ENCODE measurements around the gene PAQR4. TPM values are rescaled to one million over a fixed set of nuclear protein-coding genes. Genes with fewer than 3 reads are reported as not detected.
"Not testable (repeated sequence)": the region's sequence is repeated elsewhere in the genome, so short reads cannot be mapped to it uniquely, and the experiment has no call there.

The PAQR4 gene
- total RNA-seq, 1 donor from 2014 or later = 9.2 TPM

GRCh38 chr16:2930236-2930635 is 38.9 kb upstream of the PAQR4 start:
- Histone ChIP-seq H3K4me3 (no peak overlapping the region), H3K4me1 (peaks cover 0 to 4% of the 10 kb centered on the region in 2 donors), H3K27me3 (no peaks in the 10 kb centered on the region), H3K9me3 (no peaks in the 10 kb centered on the region), H3K36me3 (peaks cover 38 to 41% of the 10 kb centered on the region in 2 donors), H3K27ac (no peak overlapping the region)
- intact Hi-C loops (cut with DNase I) = no loop called here
- DNase-seq (ENCODE audit: low spot score in 2 of 2) = no peak
- no peak for TF ChIP-seq CTCF (IDR thresholded peaks at IDR 0.05)

- H3K4me1 ChIP-seq; DNase-seq (ENCODE audit: low spot score in 2 of 2); intact Hi-C loops (cut with DNase I); H3K9me3 ChIP-seq; H3K27me3 ChIP-seq; H3K27ac ChIP-seq; H3K4me3 ChIP-seq: not testable (repeated sequence)
- H3K36me3 ChIP-seq = peaks cover 45 to 53% of the 10 kb centered on the region in 2 donors
Measured at GRCh38 chr16:2931231-2931914, 37.8 kb upstream of the PAQR4 start.

- TF ChIP-seq CTCF (IDR thresholded peaks at IDR 0.05) = no peak
- H3K27me3 ChIP-seq = no peaks in the 10 kb centered on the region
- H3K4me1 ChIP-seq = no peaks in the 10 kb centered on the region
- H3K9me3 ChIP-seq = no peaks in the 10 kb centered on the region
- DNase-seq (ENCODE audit: low spot score in 2 of 2) = no peak
- H3K27ac ChIP-seq = no peak overlapping the region
- intact Hi-C loops (cut with DNase I) = no loop called here
- H3K4me3 ChIP-seq = no peak overlapping the region
- H3K36me3 ChIP-seq = peaks cover 62 to 70% of the 10 kb centered on the region in 2 donors
Measured at GRCh38 chr16:2933136-2933535, 36.0 kb upstream of the PAQR4 start.

GRCh38 chr16:2933701-2934100 is 35.4 kb upstream of the PAQR4 start:
- peaks cover 66 to 76% of the 10 kb centered on the region in 2 donors for H3K36me3 ChIP-seq
- TF ChIP-seq CTCF (IDR thresholded peaks at IDR 0.05) = no peak
- H3K4me1 ChIP-seq = no peaks in the 10 kb centered on the region
- H3K27ac ChIP-seq = no peak overlapping the region
- no peaks in the 10 kb centered on the region for H3K27me3 ChIP-seq
- no peaks in the 10 kb centered on the region for H3K9me3 ChIP-seq
- intact Hi-C loops (cut with DNase I) = no loop called here
- no peak for DNase-seq (ENCODE audit: low spot score in 2 of 2)
- H3K4me3 ChIP-seq = no peak overlapping the region

- H3K36me3 ChIP-seq = peaks cover 73 to 84% of the 10 kb centered on the region in 2 donors
- DNase-seq (ENCODE audit: low spot score in 2 of 2) = no peak
- no peak for TF ChIP-seq CTCF (IDR thresholded peaks at IDR 0.05)
- H3K9me3 ChIP-seq = no peaks in the 10 kb centered on the region
- H3K4me1 ChIP-seq = no peaks in the 10 kb centered on the region
- no peak overlapping the region for H3K4me3 ChIP-seq
- no peak overlapping the region for H3K27ac ChIP-seq
- intact Hi-C loops (cut with DNase I) = no loop called here
- H3K27me3 ChIP-seq = no peaks in the 10 kb centered on the region
Measured at GRCh38 chr16:2934450-2934849, 34.7 kb upstream of the PAQR4 start.

GRCh38 chr16:2936436-2937011 is 32.6 kb upstream of the PAQR4 start:
- H3K9me3 ChIP-seq = no peaks in the 10 kb centered on the region
- peaks cover 75 to 88% of the 10 kb centered on the region in 2 donors for H3K36me3 ChIP-seq
- no peak overlapping the region for H3K4me3 ChIP-seq
- no peak overlapping the region for H3K27ac ChIP-seq
- no peaks in the 10 kb centered on the region for H3K4me1 ChIP-seq
- no peak for TF ChIP-seq CTCF (IDR thresholded peaks at IDR 0.05)
- no peaks in the 10 kb centered on the region for H3K27me3 ChIP-seq
- no peak for DNase-seq (ENCODE audit: low spot score in 2 of 2)
- intact Hi-C loops (cut with DNase I) = no loop called here
